ENCODE data around the gene GCN1.
"Not testable (repeated sequence)": the region's sequence is repeated elsewhere in the genome, so short reads cannot be mapped to it uniquely, and the experiment has no call there.

GCN1 gene

GRCh38 chr12:120211243-120211903 is 16.9 kb upstream of the GCN1 start:
- Histone ChIP-seq H3K27me3 (ENCODE audit: control insufficient read depth, insufficient read depth, low read length) (no peaks in the 10 kb centered on the region), H3K27ac (ENCODE audit: low read depth, low read length) (no peak overlapping the region), H3K4me3 (ENCODE audit: low read depth, low read length) (no peak overlapping the region), H3K9me3 (ENCODE audit: control insufficient read depth, insufficient read depth, low read depth, low read length) (no peaks in the 10 kb centered on the region), H3K4me1 (ENCODE audit: control insufficient read depth, insufficient read depth, low read length) (no peaks in the 10 kb centered on the region), H3K36me3 (ENCODE audit: control insufficient read depth, insufficient read depth, low read length) (peaks cover 79% of the 10 kb centered on the region), H3K9ac (ENCODE audit: low read length) (no peak overlapping the region)

GRCh38 chr12:120209851-120210250 is 15.3 kb upstream of the GCN1 start:
- Histone ChIP-seq H3K4me1 (ENCODE audit: control insufficient read depth, insufficient read depth, low read length) (no peaks in the 10 kb centered on the region), H3K27me3 (ENCODE audit: control insufficient read depth, insufficient read depth, low read length) (no peaks in the 10 kb centered on the region), H3K36me3 (ENCODE audit: control insufficient read depth, insufficient read depth, low read length) (peaks cover 70% of the 10 kb centered on the region), H3K9me3 (ENCODE audit: control insufficient read depth, insufficient read depth, low read depth, low read length) (peaks cover 7% of the 10 kb centered on the region; the same call in 1 of the 2 replicates), H3K9ac (ENCODE audit: low read length) (no peak overlapping the region), H3K4me3 (ENCODE audit: low read depth, low read length) (no peak overlapping the region), H3K27ac (ENCODE audit: low read depth, low read length) (no peak overlapping the region)

GRCh38 chr12:120207227-120207626 is 12.7 kb upstream of the GCN1 start:
- no peak overlapping the region for H3K9ac ChIP-seq (ENCODE audit: low read length)
- no peak overlapping the region for H3K27ac ChIP-seq (ENCODE audit: low read depth, low read length)
- peaks cover 7% of the 10 kb centered on the region; the same call in 1 of the 2 replicates for H3K9me3 ChIP-seq (ENCODE audit: control insufficient read depth, insufficient read depth, low read depth, low read length)
- no peaks in the 10 kb centered on the region for H3K27me3 ChIP-seq (ENCODE audit: control insufficient read depth, insufficient read depth, low read length)
- no peak overlapping the region for H3K4me3 ChIP-seq (ENCODE audit: low read depth, low read length)
- no peaks in the 10 kb centered on the region for H3K4me1 ChIP-seq (ENCODE audit: control insufficient read depth, insufficient read depth, low read length)
- peaks cover 44% of the 10 kb centered on the region for H3K36me3 ChIP-seq (ENCODE audit: control insufficient read depth, insufficient read depth, low read length)

- peaks cover 39% of the 10 kb centered on the region for H3K36me3 ChIP-seq (ENCODE audit: control insufficient read depth, insufficient read depth, low read length)
- H3K9ac ChIP-seq (ENCODE audit: low read length); H3K27me3 ChIP-seq (ENCODE audit: control insufficient read depth, insufficient read depth, low read length): not testable (repeated sequence)
These were observed 12.3 kb upstream of the GCN1 start for GRCh38 chr12:120206781-120207180.

GRCh38 chr12:120206228-120206627 is 11.7 kb upstream of the GCN1 start:
- Histone ChIP-seq H3K27ac (ENCODE audit: low read depth, low read length) (no peak overlapping the region), H3K27me3 (ENCODE audit: control insufficient read depth, insufficient read depth, low read length) (no peaks in the 10 kb centered on the region), H3K4me1 (ENCODE audit: control insufficient read depth, insufficient read depth, low read length) (no peaks in the 10 kb centered on the region), H3K4me3 (ENCODE audit: low read depth, low read length) (no peak overlapping the region), H3K36me3 (ENCODE audit: control insufficient read depth, insufficient read depth, low read length) (peaks cover 34% of the 10 kb centered on the region), H3K9me3 (ENCODE audit: control insufficient read depth, insufficient read depth, low read depth, low read length) (peaks cover 7% of the 10 kb centered on the region; the same call in 1 of the 2 replicates), H3K9ac (ENCODE audit: low read length) (no peak overlapping the region)

More at GRCh38 chr12:120206781-120207180, 12.3 kb upstream of the GCN1 start:
- not testable (repeated sequence) for H3K4me3 ChIP-seq (ENCODE audit: low read depth, low read length); H3K27ac ChIP-seq (ENCODE audit: low read depth, low read length); H3K4me1 ChIP-seq (ENCODE audit: control insufficient read depth, insufficient read depth, low read length); H3K9me3 ChIP-seq (ENCODE audit: control insufficient read depth, insufficient read depth, low read depth, low read length)

GRCh38 chr12:120204171-120204570 is 9.7 kb upstream of the GCN1 start:
- no peak overlapping the region for H3K9ac ChIP-seq (ENCODE audit: low read length)
- H3K4me3 ChIP-seq (ENCODE audit: low read depth, low read length), result no peak overlapping the region
- H3K9me3 ChIP-seq (ENCODE audit: control insufficient read depth, insufficient read depth, low read depth, low read length), result peaks cover 7% of the 10 kb centered on the region; the same call in 1 of the 2 replicates
- H3K27ac ChIP-seq (ENCODE audit: low read depth, low read length), result no peak overlapping the region
- no peaks in the 10 kb centered on the region for H3K27me3 ChIP-seq (ENCODE audit: control insufficient read depth, insufficient read depth, low read length)
- peaks cover 32% of the 10 kb centered on the region for H3K36me3 ChIP-seq (ENCODE audit: control insufficient read depth, insufficient read depth, low read length)
- peaks cover 6% of the 10 kb centered on the region; the same call in 1 of the 2 replicates for H3K4me1 ChIP-seq (ENCODE audit: control insufficient read depth, insufficient read depth, low read length)

- Histone ChIP-seq H3K4me3 (ENCODE audit: low read depth, low read length) (peak overlapping the region; percentile 97), H3K27ac (ENCODE audit: low read depth, low read length) (peak overlapping the region; percentile 86), H3K9me3 (ENCODE audit: control insufficient read depth, insufficient read depth, low read depth, low read length) (no peaks in the 10 kb centered on the region), H3K9ac (ENCODE audit: low read length) (peak overlapping the region; percentile 99), H3K4me1 (ENCODE audit: control insufficient read depth, insufficient read depth, low read length) (peaks cover 6% of the 10 kb centered on the region; the same call in 1 of the 2 replicates), H3K27me3 (ENCODE audit: control insufficient read depth, insufficient read depth, low read length) (no peaks in the 10 kb centered on the region), H3K36me3 (ENCODE audit: control insufficient read depth, insufficient read depth, low read length) (peaks cover 49% of the 10 kb centered on the region)
These were observed 5.9 kb upstream of the GCN1 start for GRCh38 chr12:120200364-120200800.

- Histone ChIP-seq H3K9me3 (ENCODE audit: control insufficient read depth, insufficient read depth, low read depth, low read length) (no peaks in the 10 kb centered on the region), H3K4me1 (ENCODE audit: control insufficient read depth, insufficient read depth, low read length) (peaks cover 6% of the 10 kb centered on the region; the same call in 1 of the 2 replicates), H3K9ac (ENCODE audit: low read length) (peak overlapping the region; percentile 99), H3K36me3 (ENCODE audit: control insufficient read depth, insufficient read depth, low read length) (peaks cover 49% of the 10 kb centered on the region), H3K27ac (ENCODE audit: low read depth, low read length) (peak overlapping the region; percentile 86), H3K4me3 (ENCODE audit: low read depth, low read length) (peak overlapping the region; percentile 97), H3K27me3 (ENCODE audit: control insufficient read depth, insufficient read depth, low read length) (no peaks in the 10 kb centered on the region)
These were observed 5.2 kb upstream of the GCN1 start for GRCh38 chr12:120199595-120200306.

GRCh38 chr12:120199025-120199424 is 4.5 kb upstream of the GCN1 start:
- H3K9ac ChIP-seq (ENCODE audit: low read length), result peak overlapping the region; percentile 99
- H3K4me3 ChIP-seq (ENCODE audit: low read depth, low read length), result peak overlapping the region; percentile 97
- no peaks in the 10 kb centered on the region for H3K9me3 ChIP-seq (ENCODE audit: control insufficient read depth, insufficient read depth, low read depth, low read length)
- peaks cover 51% of the 10 kb centered on the region for H3K36me3 ChIP-seq (ENCODE audit: control insufficient read depth, insufficient read depth, low read length)
- no peaks in the 10 kb centered on the region for H3K27me3 ChIP-seq (ENCODE audit: control insufficient read depth, insufficient read depth, low read length)
- H3K4me1 ChIP-seq (ENCODE audit: control insufficient read depth, insufficient read depth, low read length), result peaks cover 6% of the 10 kb centered on the region; the same call in 1 of the 2 replicates
- H3K27ac ChIP-seq (ENCODE audit: low read depth, low read length), result 0 out of 2 replicates have a peak overlapping the region, but pooled peaks have one; percentile 20

GRCh38 chr12:120197542-120197887 is 3.0 kb upstream of the GCN1 start:
- Histone ChIP-seq H3K27ac (ENCODE audit: low read depth, low read length) (no peak overlapping the region), H3K27me3 (ENCODE audit: control insufficient read depth, insufficient read depth, low read length) (no peaks in the 10 kb centered on the region)

More at GRCh38 chr12:120197542-120197887, 3.0 kb upstream of the GCN1 start:
- no peak overlapping the region for H3K9ac ChIP-seq (ENCODE audit: low read length)
- H3K4me3 ChIP-seq (ENCODE audit: low read depth, low read length), result no peak overlapping the region
- H3K36me3 ChIP-seq (ENCODE audit: control insufficient read depth, insufficient read depth, low read length), result peaks cover 51% of the 10 kb centered on the region
- H3K4me1 ChIP-seq (ENCODE audit: control insufficient read depth, insufficient read depth, low read length), result peaks cover 6% of the 10 kb centered on the region; the same call in 1 of the 2 replicates
- no peaks in the 10 kb centered on the region for H3K9me3 ChIP-seq (ENCODE audit: control insufficient read depth, insufficient read depth, low read depth, low read length)
